Inflammatory macrophage treated with lipopolysaccharide for 1 hour (primary cell): ENCODE measurements around the gene AOC1.
"Not testable (repeated sequence)": the region's sequence is repeated elsewhere in the genome, so short reads cannot be mapped to it uniquely, and the experiment has no call there.

Experiments
- DNase-seq, 2 donors: peaks; one replicate each; pipeline ENCODE4 v3.0.0-alpha.2; 2020 to 2022

The AOC1 gene

GRCh38 chr7:150852371-150852905 is at the start of gene AOC1:
AOC1 (plus strand) TSS chr7:150852517; CDS start chr7:150856471, 3,954 bp downstream.
- DNase-seq = peak in 1 of 2 donors; percentile 11

- no peak for DNase-seq
These were observed 49.0 kb upstream of the AOC1 start for GRCh38 chr7:150803161-150803860.

GRCh38 chr7:150804802-150805201 is 47.5 kb upstream of the AOC1 start:
- DNase-seq = no peak

GRCh38 chr7:150805864-150806263 is 46.5 kb upstream of the AOC1 start:
- no peak for DNase-seq

- DNase-seq = no peak
These were observed 45.9 kb upstream of the AOC1 start for GRCh38 chr7:150806454-150806853.

GRCh38 chr7:150806863-150807262 is 45.5 kb upstream of the AOC1 start:
- no peak for DNase-seq

GRCh38 chr7:150807616-150808438 is 44.5 kb upstream of the AOC1 start:
- not testable (repeated sequence) for DNase-seq

GRCh38 chr7:150814328-150815001 is 37.9 kb upstream of the AOC1 start:
- DNase-seq = no peak

- no peak for DNase-seq
These were observed 33.3 kb upstream of the AOC1 start for GRCh38 chr7:150818971-150819370.

GRCh38 chr7:150820148-150820547 is 32.2 kb upstream of the AOC1 start:
- DNase-seq = no peak

GRCh38 chr7:150820578-150821198 is 31.6 kb upstream of the AOC1 start:
- no peak for DNase-seq

GRCh38 chr7:150823043-150823442 is 29.3 kb upstream of the AOC1 start:
- DNase-seq = no peak

- no peak for DNase-seq
These were observed 28.7 kb upstream of the AOC1 start for GRCh38 chr7:150823484-150824126.

GRCh38 chr7:150824379-150825177 is 27.7 kb upstream of the AOC1 start:
- DNase-seq = no peak

- DNase-seq = no peak
These were observed 26.1 kb upstream of the AOC1 start for GRCh38 chr7:150826061-150826849.

- no peak for DNase-seq
These were observed 23.9 kb upstream of the AOC1 start for GRCh38 chr7:150828384-150828783.

GRCh38 chr7:150829426-150829825 is 22.9 kb upstream of the AOC1 start:
- peak; percentile 68 to 81 for DNase-seq

GRCh38 chr7:150830937-150831336 is 21.4 kb upstream of the AOC1 start:
- DNase-seq = no peak

- no peak for DNase-seq
These were observed 20.5 kb upstream of the AOC1 start for GRCh38 chr7:150831851-150832250.

GRCh38 chr7:150835019-150835418 is 17.3 kb upstream of the AOC1 start:
- no peak for DNase-seq
